GM19043 (cell line): ENCODE data around the gene ABCG1.

ENCODE experiments used
- ATAC-seq: cut with Tn5 transposase; IDR thresholded peaks from one replicate; pipeline ENCODE4 v1.9.1; 2021; ENCODE audit warnings: low read depth; ENCODE audit not compliant: unreplicated experiment

ABCG1 gene

DNA sequence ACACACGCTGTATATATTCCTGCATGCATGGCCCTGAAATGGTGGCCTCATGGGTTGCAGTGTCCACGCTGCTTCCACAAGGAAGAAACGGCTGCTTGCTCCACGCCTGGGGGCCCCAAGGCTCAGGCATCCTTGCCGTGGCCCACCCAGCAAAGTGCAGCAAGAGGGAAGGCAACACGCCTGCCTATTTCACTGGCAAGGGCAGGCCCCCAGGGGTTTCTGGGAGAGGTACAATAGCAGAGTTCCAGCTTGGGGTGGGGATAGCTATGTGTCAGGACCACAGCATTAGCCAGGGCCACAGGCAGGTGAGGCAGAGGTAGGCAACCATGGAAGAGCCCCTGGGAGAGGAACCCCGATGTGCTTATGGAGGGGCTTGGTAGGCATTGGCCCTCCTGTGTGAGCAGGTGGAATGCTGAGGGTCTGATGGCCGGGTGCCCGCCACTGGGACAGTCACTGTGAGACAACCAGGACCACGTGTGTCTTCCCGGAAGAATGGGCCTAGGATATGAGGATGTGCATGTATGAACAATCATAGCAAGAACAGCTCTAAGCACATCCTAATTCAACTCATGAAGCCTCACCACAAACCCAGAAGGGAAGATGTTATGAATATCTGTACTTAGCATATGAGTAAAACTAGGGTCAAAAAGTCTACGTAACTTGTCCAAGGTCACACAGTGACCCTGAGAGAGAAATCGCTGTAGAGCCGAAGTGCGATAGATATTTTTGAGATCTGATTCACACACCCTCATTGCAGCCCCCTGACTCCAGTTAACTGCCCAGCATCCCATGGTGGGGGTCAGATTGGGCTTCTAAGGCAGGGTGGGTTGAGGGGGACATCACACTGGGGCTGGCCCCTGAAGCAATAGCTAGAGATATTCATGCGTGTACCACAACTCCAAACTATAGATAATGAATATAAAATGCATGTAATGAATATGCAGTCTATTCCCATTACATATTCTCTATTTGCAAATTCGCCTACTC, 120.1 kb downstream of the ABCG1 start:
- no peak for ATAC-seq

- no peak for ATAC-seq
These were observed 121.5 kb downstream of the ABCG1 start for GRCh38 chr21:42340187-42341050.

DNA sequence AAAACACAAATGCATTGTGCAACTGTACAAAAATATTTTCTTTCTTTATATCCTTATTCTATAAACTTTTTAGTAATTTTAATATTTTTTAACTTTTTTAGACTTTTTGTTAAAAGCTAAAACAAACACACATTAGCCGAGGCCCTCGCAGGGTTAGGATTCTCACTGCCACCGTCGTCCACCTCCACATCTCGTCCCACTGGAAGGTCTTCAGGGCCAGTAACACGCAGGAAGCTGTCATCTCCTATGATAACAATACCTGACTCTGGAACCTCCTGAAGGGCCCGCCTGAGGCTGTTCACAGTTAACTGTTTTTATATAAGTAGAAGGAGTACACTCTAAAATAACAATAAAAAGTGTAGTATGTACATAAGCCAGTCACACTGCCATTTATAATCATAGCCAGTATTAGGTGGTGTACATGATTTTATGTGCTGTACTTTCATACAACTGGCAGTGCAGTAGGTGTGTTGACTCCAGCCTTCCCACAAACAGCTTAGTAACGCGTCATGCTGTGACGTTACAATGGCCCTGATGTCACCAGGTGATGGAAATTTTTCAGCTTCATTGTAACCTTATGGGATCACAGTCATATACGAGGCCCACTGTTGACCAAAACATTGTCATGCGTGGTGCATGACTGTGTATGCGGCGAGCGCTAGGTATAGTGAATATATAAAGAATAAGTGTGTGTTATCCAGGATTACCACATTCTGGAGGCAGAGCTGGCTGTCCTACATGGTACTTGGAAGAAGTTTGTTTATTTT, 123.0 kb downstream of the ABCG1 start:
- no peak for ATAC-seq

- no peak for ATAC-seq
These were observed 124.2 kb downstream of the ABCG1 start for GRCh38 chr21:42343101-42343500.

- ATAC-seq, result no peak
These were observed 124.6 kb downstream of the ABCG1 start for GRCh38 chr21:42343556-42343955.

DNA sequence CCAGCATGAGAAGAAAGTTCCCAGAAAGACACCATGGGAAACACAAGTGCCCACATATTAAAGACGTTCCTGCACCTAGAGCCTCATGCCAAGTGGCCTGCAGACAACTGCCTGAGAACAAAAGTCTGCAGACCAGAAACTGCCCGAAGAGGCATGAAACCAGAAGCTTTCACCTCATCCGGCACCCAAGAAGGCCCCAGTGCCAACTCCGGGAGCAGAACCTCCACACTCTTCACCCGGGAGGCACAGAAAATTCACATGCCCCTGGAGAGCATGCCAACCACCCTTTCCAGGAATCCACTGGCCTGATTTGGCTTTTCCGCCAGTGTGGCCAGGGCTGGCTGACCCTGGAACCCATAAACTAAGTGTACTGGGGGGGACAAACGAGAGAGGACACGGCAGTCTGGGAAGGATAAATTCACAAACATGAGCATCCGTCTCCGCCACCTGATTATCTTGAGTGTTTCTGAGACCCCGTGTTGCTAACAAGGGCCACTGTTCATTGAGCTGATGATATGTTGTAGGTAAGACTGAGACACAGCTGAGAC, 125.1 kb downstream of the ABCG1 start:
- ATAC-seq, result no peak

- ATAC-seq, result no peak
These were observed 125.7 kb downstream of the ABCG1 start for GRCh38 chr21:42344631-42345030.

DNA sequence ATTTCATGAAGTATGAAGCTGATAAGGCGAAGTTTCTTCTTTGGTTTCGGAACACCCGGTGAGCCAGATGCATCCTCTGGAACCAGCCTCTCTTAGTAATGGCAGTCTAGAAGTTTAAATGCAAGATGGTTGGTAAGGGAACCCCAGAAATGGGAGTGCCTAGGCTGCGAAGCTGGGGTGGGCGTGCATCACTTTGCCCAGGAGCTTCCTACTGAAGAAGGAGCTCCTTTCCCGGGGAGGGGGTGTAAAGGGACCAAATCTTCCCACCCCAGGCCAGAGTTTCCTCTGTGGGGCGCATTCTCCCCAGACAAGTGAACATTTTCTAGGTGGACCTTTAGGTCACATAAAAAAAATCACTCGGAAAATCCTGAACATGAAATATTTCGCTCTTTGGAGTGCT, 127.5 kb downstream of the ABCG1 start:
- ATAC-seq, result no peak
